OCI-LY3 (cell line): ENCODE results near the gene BABAM2.

ENCODE experiments used
- CTCF ChIP-seq: fragments of 200-600, 300-600 bp; sonication (generic); IDR thresholded peaks from 2 replicates; pipeline ENCODE4 v1.5.1; 2014; ENCODE audit warnings: antibody characterized with exemption, low read length, low read depth
- EZH2phosphoT487 ChIP-seq: fragments of 200-600 bp; shearing (Covaris generic); IDR thresholded peaks from 2 replicates; pipeline ENCODE4 v1.6.1; 2018; ENCODE audit warnings: antibody characterized with exemption, mixed run types, low read depth

- no peak for TF ChIP-seq CTCF
- TF ChIP-seq EZH2phosphoT487, result no peak
Measured at GRCh38 chr2:27887830-27888229, 2.7 kb upstream of the BABAM2 start.
